NCI-H1092 (cell line): ENCODE results near the gene KBTBD12.
"Not testable (repeated sequence)": the region's sequence is repeated elsewhere in the genome, so short reads cannot be mapped to it uniquely, and the experiment has no call there.

Experiments used
- DNase-seq: peaks from one replicate; lab custom pipeline; 2025; lab: John Stamatoyannopoulos, UW

Gene KBTBD12, protein sequence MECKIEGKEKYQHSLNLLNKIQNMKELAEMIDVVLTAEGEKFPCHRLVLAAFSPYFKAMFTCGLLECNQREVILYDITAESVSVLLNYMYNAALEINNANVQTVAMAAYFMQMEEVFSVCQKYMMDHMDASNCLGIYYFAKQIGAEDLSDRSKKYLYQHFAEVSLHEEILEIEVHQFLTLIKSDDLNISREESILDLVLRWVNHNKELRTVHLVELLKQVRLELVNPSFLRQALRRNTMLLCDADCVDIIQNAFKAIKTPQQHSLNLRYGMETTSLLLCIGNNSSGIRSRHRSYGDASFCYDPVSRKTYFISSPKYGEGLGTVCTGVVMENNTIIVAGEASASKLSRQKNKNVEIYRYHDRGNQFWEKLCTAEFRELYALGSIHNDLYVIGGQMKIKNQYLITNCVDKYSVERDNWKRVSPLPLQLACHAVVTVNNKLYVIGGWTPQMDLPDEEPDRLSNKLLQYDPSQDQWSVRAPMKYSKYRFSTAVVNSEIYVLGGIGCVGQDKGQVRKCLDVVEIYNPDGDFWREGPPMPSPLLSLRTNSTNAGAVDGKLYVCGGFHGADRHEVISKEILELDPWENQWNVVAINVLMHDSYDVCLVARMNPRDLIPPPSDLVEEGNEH

DNA sequence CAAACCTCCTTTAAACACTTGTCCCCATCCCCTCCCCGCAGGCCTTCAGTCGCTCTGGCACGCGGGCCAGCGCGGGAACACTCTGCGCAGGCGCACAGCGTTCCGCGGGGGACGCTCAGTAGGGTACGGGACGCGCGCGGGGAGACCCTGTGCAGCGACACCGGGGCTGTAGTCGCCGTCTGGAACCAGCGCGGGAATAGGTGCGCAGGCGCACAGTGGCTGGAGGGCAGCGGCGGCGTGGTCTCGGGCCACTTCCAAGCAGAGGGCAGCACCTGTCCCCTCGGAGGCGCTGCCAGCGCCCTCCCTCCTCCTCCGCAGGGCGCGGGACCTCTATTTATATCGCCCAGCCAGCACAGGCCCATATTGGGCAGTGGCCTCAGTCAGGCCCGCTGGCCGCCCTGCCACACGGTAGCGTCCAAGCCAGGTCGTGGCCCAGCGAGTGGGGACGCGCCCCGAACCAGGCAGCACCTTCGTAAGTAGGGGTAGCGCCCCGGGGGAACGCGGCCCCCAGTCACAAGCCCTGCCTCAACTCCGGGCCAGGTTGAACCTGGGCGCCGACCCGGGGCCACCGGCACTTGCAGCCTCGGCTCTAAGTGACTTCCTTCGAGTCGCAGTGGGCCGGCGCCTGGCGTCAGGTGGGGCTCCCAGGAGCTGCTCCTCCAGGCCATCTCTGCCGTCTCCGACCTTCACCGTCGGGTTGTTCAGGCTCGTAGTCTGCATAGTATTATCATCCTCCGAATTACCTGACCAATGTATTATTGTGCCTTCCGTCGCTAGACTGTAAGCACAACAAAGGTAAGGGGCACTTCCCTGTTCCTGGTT, at the start of gene KBTBD12:
KBTBD12 (plus strand) TSS at position 118 of the 822 bp plus-strand sequence. CDS start 7,830 bp downstream, outside the sequence.
- peak; percentile 76 for DNase-seq

DNA sequence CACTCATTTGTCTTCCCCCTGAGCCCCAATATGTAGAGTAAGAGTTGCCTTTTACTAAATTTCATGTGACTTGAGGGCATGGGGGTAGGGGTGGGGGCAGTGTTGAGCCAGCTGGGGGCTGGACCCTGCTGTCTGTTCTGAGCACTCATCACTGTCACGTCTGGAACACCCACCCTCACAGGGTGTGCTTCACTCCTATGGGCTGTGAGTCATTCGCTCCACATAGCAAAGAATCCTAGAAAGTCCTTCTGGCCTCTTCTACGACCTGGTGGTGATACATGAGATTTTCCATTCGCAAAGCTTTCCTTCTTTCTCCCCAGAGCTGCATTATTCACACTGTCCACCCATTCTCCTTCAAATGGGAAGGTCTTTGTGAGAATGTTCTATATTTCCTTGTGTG, 49.1 kb upstream of the KBTBD12 start:
- DNase-seq = no peak

DNA sequence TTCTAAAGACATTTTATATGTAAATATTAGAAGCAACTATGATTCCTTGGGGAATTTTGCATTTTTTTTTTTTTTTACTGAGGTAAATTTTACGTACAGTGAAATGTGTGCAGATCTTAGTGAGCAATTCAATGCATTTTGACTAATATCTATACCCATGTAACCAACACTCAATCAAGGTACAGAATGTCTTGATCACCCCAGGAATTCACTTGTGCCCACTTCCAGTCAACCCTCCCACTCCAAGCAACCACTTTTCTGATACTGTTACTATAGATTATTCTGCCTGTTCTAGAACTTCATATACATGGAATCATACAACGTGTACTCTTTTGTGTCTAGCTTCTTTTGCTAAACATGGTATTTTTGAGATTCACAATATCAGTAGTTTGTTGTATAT, 47.6 kb upstream of the KBTBD12 start:
- no peak for DNase-seq

DNA sequence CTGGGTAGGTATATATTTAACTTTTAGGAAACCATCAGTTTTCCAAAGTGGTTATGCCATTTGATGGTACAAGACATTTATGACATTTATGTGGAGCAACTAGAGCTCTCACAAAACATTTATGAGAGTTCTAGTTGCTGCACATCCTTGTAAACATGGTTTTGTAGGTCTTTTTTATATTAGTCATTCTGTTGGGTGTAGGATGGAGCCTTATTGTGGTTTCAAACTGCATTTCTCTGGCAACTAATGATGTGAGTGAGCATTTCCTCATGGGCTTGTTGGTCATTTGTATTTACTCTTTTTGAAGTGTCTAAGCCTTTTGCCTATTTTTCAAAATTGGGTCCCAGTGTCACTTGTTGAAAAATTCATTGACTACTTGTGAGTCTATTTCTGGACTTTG, 47.0 kb upstream of the KBTBD12 start:
- no peak for DNase-seq

DNA sequence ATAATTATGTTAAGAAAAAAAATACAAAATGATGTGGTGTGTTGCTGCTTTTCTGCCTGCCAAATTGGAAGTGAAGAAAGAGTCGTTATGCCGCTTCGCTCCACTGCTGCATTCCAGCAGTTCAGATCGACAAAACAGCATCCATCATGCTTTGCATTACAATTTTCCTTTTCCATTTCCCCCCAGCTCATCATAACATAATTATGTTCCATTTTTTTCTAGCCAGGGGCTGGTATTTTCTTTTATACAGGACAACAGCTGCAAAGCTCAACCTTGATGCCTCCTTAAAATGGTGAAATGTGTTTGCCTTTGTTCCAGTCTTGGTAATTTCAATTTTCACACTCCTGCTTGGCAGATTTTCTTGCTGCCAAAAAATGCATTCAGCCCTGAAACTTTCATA, 44.9 kb upstream of the KBTBD12 start:
- no peak for DNase-seq

DNA sequence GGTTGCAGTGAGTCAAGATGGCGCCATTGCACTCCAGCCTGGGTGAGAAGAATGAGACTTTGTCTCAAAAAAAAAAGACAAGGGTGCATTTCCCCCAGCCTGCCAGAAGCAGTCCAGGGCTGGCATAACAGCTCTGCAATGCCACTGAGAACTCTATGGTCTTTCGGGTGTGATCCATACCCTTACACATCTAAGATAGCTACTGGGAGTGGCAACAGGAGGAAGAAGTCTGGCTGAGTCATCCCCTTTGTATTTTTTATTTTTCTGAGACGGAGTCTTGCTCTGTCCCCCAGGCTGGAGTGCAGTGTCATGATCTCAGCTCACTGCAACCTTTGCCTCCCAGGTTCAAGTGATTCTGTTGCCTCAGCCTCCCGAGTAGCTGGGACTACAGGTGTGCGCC, 40.9 kb upstream of the KBTBD12 start:
- not testable (repeated sequence) for DNase-seq

DNA sequence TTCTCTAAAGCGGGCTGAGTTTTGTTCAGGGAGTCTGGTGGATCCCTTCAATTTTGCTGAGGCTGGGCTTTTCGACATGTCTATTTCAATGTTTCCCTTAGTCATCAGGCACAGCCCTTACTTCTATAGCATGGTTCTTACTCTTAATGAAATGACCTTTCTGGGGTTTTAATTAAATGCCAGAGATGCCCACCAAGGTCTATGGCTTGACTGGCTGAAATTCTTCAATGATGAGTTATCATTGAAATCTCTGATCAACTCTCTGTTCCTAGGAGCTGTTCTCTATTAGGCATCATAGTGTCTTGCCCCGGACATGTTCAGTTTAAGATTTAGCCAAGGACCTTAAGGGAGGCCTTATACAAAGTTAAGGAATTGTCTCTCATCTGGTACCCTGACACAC, 33.4 kb upstream of the KBTBD12 start:
- DNase-seq = no peak

DNA sequence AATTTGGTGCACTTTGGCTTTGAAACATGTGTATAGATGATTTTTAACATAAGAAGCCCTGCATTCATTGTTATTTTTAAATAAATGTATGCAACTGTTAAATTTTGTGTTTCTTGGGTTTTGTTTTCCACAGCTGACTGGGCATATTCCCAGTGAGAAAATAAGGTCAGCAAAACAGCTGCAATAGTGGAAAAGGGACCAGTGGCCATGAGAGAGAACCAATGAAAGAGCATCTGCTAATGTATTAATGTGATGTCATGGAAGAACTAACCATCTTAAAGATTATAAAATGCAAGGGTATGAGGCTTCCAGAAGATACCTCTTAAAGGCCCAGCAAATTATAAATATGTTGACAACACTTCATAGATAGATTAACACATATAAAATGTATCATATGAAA, 31.0 kb upstream of the KBTBD12 start:
- no peak for DNase-seq

DNA sequence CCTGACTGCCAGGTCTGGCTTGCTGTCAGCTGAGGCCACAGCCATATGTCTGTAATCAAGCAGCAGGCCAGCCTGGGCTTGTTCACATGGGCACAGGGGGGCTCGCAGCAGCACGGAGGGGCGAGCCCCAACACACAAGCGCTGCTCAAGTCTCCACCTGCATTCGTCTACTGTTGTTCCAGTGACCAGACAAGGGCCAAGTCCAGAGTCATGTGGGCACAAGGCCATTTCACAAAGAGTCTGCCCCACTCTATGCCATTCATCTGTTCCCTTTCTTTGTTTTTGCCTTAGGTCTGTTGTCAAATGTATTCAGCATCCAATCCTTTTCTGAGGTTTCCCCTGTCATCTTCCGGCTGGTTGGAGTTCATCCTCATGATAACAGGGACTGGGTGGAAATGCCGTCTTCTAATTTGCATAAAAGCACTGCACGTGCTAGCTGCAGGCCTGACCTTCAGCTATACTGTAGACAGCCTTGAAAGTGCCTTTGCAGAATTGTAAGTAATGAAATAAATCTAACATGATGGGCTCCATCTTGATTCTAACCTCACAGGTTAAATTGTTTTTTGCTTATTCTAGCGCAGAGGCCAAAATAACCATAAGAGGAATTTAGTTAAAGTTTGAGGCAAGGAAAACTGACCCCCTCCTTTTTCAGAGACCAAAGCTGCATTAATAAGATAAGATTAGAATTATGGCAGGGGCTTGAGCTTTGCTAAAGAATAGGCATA, 28.6 kb upstream of the KBTBD12 start:
- no peak for DNase-seq

DNA sequence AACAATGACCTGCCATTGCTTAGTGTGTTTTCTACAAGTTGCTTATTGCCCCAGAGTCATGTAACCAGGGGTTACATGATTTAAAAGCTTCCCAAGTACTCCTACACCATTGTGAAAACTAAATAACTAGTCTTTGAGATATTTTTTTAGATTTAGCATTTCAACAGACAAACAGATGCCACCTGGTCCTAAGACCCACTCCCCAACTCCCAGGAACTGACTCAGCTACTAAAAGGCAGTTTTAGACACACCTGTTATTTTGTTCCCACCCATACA, 28.1 kb upstream of the KBTBD12 start:
- DNase-seq = no peak

DNA sequence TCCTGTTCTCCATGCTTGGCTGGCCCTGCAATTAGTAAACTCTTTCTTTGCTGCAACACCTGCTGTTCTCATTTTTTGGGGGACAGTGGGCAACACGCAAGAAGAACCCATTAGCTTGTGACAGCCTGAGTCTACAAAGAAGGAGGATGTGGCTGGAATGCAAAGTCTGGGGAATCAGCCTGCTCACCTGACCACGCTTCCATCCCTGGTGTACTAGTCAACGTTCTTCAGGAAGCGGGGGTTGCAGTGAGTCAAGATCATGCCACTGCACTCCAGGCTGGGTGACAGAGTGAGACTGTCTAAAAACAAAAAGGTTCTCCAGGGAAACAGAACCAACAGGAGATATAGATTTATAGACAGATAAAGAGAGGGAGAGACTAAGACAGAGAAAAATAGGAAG, 27.7 kb upstream of the KBTBD12 start:
- no peak for DNase-seq

DNA sequence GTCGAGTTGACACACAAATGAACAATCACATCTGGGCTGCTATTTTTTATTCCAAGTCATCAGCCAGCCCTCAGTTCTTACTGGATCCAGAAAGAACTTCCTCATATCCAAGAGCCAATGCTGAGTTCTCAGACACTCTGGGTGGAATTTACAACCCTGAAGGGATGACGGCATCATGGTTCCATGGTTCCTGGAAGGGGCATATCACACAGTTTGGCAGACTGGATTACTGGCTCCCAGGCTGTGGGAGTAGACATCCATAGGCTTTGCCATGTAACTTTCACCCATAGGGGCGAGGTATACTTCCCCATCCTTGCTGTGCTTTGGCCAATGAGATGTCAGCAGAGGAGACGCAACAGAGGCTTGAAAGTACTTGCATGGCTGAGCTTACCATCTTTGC, 26.9 kb upstream of the KBTBD12 start:
- DNase-seq = no peak

DNA sequence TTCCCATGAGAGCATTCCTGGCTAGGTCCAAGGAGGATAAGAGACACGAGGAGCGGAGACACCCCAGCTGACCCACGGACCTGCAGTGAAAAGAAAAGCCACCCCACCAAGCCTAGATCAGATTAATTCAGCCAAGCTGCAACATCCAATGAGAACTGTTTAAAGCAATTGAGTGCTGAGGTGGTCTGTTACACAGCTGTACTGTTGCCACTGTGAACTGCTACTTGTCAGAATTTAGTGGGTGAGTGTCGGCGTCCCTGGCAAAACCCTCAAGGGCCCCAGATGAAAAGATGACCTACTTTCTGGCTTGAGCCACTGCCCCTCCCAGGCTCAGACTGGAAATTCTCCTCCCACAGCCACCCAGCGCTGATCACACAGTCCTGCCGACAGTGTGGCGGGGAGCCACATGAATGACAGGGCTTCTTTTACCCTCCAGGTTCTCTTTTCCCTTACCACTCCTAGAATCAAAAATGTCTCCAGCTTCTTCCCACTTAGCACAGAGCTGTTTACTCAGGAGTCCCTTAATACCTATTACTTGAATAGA, 26.4 kb upstream of the KBTBD12 start:
- no peak for DNase-seq

DNA sequence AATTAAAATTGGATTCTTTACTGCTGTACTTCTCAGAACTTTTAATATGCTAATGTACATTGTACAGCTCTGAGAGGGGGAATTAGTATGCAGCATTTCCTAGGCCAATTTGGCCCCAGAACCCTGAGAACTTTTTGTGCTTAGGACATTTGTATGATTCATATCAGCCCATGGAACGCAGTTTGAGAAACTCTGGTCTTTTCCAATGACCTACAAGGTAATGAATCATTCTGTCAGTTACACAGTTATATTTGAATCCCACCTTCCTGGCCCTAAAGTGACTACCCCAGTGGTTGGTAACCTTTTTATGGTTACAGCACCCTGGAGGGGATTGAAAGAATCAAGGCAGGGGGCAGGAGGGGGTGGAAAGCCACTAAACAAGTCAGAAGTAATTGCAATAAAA, 25.6 kb upstream of the KBTBD12 start:
- no peak for DNase-seq

DNA sequence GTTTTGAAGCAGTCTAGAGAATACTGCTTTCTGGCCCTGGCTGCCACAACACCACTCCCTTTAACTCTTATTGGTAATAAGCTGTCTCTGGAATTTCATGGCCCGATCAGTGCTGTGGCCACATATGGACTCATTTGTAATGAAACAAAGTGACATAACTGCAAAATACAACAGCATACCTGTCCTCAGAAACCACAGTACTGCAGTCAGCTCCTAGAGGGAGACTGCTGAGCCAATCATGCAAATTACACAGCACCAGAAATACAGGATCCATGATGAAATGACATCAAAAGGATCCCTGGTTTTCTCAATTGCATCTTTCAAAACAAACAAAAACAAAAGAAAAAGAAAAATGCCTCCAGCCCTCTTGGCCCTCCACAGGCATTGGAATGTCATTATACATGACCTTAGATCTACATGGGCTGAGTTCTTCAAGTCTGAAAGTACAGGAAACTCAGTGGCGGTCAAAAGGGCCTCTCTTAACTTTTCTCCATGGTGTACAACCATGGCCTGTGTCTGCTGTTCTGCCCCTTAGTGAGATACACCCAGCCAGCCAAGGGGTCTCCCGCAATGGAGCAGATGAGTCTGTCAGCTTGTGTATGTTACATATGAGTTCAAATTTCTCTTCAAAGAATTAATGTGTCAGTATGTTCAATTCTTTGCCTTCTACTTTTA, 24.9 kb upstream of the KBTBD12 start:
- no peak for DNase-seq

DNA sequence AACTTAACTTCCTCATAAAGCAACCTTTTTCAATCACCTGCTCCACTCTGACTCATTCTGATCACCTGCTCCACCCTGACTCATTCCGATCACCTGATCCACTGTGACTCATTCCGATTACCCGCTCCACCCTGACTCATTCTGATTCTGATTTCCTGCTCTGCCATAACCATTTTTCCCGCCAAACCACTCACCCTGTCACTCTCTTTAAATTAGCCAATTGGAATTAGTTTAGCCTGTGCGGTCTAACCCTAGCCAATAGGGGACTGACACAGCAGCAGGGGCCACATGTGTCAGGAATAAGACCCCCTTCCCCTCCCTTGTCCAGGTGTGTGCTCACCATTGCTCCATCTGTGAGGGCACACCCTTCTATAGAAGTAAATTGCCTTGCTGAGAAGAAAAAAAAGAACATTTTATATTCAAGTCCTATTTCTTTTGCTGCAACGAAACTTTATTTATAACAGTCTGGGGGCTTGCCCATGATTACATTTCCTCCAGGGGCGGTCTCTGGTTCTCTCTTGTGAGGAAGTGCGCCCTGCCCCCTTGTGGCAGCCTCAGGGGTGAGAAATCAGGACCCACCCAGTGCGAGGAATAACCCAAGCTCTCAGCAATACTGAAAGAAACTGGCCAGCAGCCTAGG, 24.3 kb upstream of the KBTBD12 start:
- DNase-seq = not testable (repeated sequence)

DNA sequence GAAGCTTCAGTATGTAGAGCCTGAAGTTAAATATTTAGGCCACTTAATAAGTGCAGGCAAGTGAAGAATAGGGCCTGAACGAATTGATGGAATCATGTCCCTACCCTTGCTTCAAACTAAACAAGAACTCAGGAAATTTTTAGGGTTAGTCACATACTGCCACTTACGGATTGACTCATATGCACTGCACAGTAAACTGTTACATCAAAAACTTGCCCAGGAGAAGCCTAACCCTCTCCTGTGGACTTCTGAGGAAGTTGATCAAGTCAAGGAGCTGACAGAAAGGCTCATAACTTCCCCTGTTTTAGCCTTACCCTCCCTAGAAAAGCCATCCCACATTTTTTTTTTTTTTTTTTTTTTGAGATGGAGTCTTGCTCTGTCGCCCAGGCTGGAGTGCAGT, 20.6 kb upstream of the KBTBD12 start:
- no peak for DNase-seq

DNA sequence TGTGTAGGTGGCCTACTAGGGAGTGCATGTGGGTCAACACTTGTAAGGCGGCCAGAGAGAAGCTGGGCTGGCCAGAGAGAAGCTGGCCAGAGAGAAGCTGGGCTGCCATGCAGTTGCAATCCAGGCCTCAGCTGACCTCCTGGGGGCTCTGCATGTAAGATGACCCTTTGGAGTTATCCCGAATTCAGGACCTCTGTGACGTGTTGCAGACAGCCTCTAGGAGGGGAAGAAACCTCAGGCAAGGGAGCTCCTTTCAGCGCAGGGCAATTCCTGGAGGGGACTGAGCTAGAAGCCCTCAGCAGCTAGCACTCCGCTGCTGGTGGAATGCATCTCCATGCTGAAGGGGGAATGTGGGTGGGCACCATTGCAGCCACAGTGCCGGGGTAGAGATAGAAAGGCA, 15.8 kb upstream of the KBTBD12 start:
- DNase-seq = no peak

DNA sequence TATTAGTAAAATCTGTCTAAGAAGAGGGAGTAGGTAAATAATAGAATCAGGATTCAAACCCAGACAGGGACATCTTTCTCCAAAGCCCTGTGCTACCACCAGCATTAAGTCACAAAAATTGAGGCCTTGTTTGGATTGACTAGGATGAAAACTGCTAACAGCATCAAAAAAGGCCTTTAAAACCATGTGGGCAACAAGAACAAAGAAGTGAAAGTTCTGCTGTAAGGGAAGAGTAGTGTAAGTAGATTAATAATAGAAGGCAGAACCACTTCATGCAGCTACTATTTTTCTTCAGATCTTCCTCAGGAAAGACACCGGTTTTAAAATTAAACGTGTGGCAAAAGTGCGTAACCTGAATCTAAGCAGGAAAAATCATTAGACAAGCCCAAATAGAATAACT, 15.3 kb upstream of the KBTBD12 start:
- DNase-seq = no peak

DNA sequence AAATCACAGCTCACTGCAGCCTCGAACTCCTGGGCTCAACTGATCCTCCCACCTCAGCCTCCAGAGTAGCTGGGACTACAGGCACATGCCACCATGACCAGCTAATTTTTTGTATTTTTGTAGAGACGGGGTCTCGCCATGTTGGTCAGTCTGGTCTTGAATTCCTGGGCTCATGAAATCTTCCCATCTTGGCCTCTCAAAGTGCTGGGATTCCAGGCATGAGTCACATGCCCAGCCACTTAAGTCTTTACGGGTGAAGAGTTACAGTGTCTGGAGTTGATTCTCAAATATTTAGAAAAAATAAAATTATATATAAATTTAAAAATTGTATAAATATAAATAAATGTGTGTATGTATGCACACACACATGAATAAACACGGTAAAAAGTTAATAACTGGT, 14.5 kb upstream of the KBTBD12 start:
- no peak for DNase-seq

DNA sequence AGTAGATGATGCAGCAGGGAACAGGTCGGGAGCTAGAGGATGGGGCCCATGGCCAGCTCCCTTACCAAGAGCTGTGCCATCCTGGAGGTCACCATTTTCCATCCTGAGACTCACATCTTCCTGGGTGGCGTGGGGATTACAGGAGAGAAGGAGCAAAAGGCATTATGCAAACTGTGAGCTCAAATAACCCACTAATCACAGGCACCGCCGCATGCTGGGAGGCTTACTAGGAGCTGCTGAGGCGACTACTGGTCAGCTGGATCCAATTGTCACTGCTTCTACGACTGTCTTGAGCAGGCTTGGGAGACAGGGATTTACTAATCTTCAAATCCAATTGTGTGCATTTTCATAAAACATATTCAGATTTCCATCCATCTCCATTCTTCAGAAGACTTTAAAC, 12.5 kb upstream of the KBTBD12 start:
- no peak for DNase-seq
